ENCODE results near the gene OSBPL5.
A peak's percentile ranks its signal among the peaks of the same experiment; 100 is the strongest.

Gene OSBPL5

GRCh38 chr11:3203221-3204043 lies 38.3 kb upstream of the OSBPL5 start:
- peaks cover 50% of the 10 kb centered on the region for H3K27me3 ChIP-seq (ENCODE audit: insufficient read depth, low read length)
- H3K9me3 ChIP-seq (ENCODE audit: insufficient read depth, low read depth, low read length) = no peaks in the 10 kb centered on the region
- peak overlapping the region; percentile 38; the same call in 1 of the 2 replicates for H3K9ac ChIP-seq (ENCODE audit: low read depth, low read length)
- no peaks in the 10 kb centered on the region for H3K4me1 ChIP-seq (ENCODE audit: insufficient read depth, low read length)
- H3K36me3 ChIP-seq (ENCODE audit: insufficient read depth, low read length) = no peaks in the 10 kb centered on the region
- H3K4me3 ChIP-seq (ENCODE audit: low read length) = peak overlapping the region; percentile 62
- 4% methylated on average over 51 of the region's 51 CpGs for WGBS
- H3K27ac ChIP-seq (ENCODE audit: low read depth, low read length) = no peak overlapping the region

- Histone ChIP-seq H3K27ac (ENCODE audit: low read depth, low read length) (no peak overlapping the region), H3K27me3 (ENCODE audit: insufficient read depth, low read length) (peaks cover 50% of the 10 kb centered on the region), H3K4me1 (ENCODE audit: insufficient read depth, low read length) (no peaks in the 10 kb centered on the region), H3K9ac (ENCODE audit: low read depth, low read length) (peak overlapping the region; percentile 38; the same call in 1 of the 2 replicates), H3K9me3 (ENCODE audit: insufficient read depth, low read depth, low read length) (no peaks in the 10 kb centered on the region), H3K36me3 (ENCODE audit: insufficient read depth, low read length) (no peaks in the 10 kb centered on the region), H3K4me3 (ENCODE audit: low read length) (peak overlapping the region; percentile 62)
- WGBS = 8% methylated on average over 17 of the region's 17 CpGs
These were observed 37.6 kb upstream of the OSBPL5 start for GRCh38 chr11:3202759-3203158.

GRCh38 chr11:3202305-3202704 lies 37.2 kb upstream of the OSBPL5 start:
- no peak overlapping the region for H3K27ac ChIP-seq (ENCODE audit: low read depth, low read length)
- peaks cover 50% of the 10 kb centered on the region for H3K27me3 ChIP-seq (ENCODE audit: insufficient read depth, low read length)
- H3K9ac ChIP-seq (ENCODE audit: low read depth, low read length) = no peak overlapping the region
- H3K36me3 ChIP-seq (ENCODE audit: insufficient read depth, low read length) = no peaks in the 10 kb centered on the region
- H3K9me3 ChIP-seq (ENCODE audit: insufficient read depth, low read depth, low read length) = no peaks in the 10 kb centered on the region
- 85% methylated on average over 7 of the region's 7 CpGs for WGBS
- no peak overlapping the region; the same call in 1 of the 2 replicates for H3K4me3 ChIP-seq (ENCODE audit: low read length)
- H3K4me1 ChIP-seq (ENCODE audit: insufficient read depth, low read length) = no peaks in the 10 kb centered on the region

- no peaks in the 10 kb centered on the region for H3K36me3 ChIP-seq (ENCODE audit: insufficient read depth, low read length)
- H3K4me3 ChIP-seq (ENCODE audit: low read length) = no peak overlapping the region
- H3K9ac ChIP-seq (ENCODE audit: low read depth, low read length) = no peak overlapping the region
- H3K27me3 ChIP-seq (ENCODE audit: insufficient read depth, low read length) = peaks cover 50% of the 10 kb centered on the region
- no peaks in the 10 kb centered on the region for H3K9me3 ChIP-seq (ENCODE audit: insufficient read depth, low read depth, low read length)
- H3K27ac ChIP-seq (ENCODE audit: low read depth, low read length) = no peak overlapping the region
- H3K4me1 ChIP-seq (ENCODE audit: insufficient read depth, low read length) = no peaks in the 10 kb centered on the region
- 82% methylated on average over 17 of the region's 17 CpGs for WGBS
These were observed 36.6 kb upstream of the OSBPL5 start for GRCh38 chr11:3201677-3202181.

GRCh38 chr11:3201112-3201581 lies 36.0 kb upstream of the OSBPL5 start:
- Histone ChIP-seq H3K4me3 (ENCODE audit: low read length) (no peak overlapping the region), H3K9ac (ENCODE audit: low read depth, low read length) (no peak overlapping the region), H3K36me3 (ENCODE audit: insufficient read depth, low read length) (no peaks in the 10 kb centered on the region), H3K27me3 (ENCODE audit: insufficient read depth, low read length) (peaks cover 50% of the 10 kb centered on the region), H3K9me3 (ENCODE audit: insufficient read depth, low read depth, low read length) (no peaks in the 10 kb centered on the region), H3K27ac (ENCODE audit: low read depth, low read length) (no peak overlapping the region), H3K4me1 (ENCODE audit: insufficient read depth, low read length) (no peaks in the 10 kb centered on the region)
- WGBS = 91% methylated on average over 15 of the region's 15 CpGs

GRCh38 chr11:3200388-3201111 lies 35.4 kb upstream of the OSBPL5 start:
- no peaks in the 10 kb centered on the region for H3K9me3 ChIP-seq (ENCODE audit: insufficient read depth, low read depth, low read length)
- H3K4me1 ChIP-seq (ENCODE audit: insufficient read depth, low read length) = no peaks in the 10 kb centered on the region
- no peak overlapping the region for H3K9ac ChIP-seq (ENCODE audit: low read depth, low read length)
- no peak overlapping the region for H3K4me3 ChIP-seq (ENCODE audit: low read length)
- WGBS = 85% methylated on average over 10 of the region's 12 CpGs
- H3K36me3 ChIP-seq (ENCODE audit: insufficient read depth, low read length) = no peaks in the 10 kb centered on the region
- H3K27ac ChIP-seq (ENCODE audit: low read depth, low read length) = no peak overlapping the region
- H3K27me3 ChIP-seq (ENCODE audit: insufficient read depth, low read length) = peaks cover 46% of the 10 kb centered on the region

GRCh38 chr11:3199537-3200295 lies 34.6 kb upstream of the OSBPL5 start:
- no peak overlapping the region for H3K27ac ChIP-seq (ENCODE audit: low read depth, low read length)
- no peaks in the 10 kb centered on the region for H3K4me1 ChIP-seq (ENCODE audit: insufficient read depth, low read length)
- no peak overlapping the region for H3K9ac ChIP-seq (ENCODE audit: low read depth, low read length)
- no peak overlapping the region for H3K4me3 ChIP-seq (ENCODE audit: low read length)
- H3K9me3 ChIP-seq (ENCODE audit: insufficient read depth, low read depth, low read length) = no peaks in the 10 kb centered on the region
- no peaks in the 10 kb centered on the region for H3K36me3 ChIP-seq (ENCODE audit: insufficient read depth, low read length)
- WGBS = 88% methylated on average over 19 of the region's 19 CpGs
- H3K27me3 ChIP-seq (ENCODE audit: insufficient read depth, low read length) = peaks cover 38% of the 10 kb centered on the region

GRCh38 chr11:3198815-3199214 lies 33.7 kb upstream of the OSBPL5 start:
- Histone ChIP-seq H3K9me3 (ENCODE audit: insufficient read depth, low read depth, low read length) (no peaks in the 10 kb centered on the region), H3K27me3 (ENCODE audit: insufficient read depth, low read length) (peaks cover 29% of the 10 kb centered on the region), H3K9ac (ENCODE audit: low read depth, low read length) (no peak overlapping the region), H3K4me1 (ENCODE audit: insufficient read depth, low read length) (no peaks in the 10 kb centered on the region), H3K36me3 (ENCODE audit: insufficient read depth, low read length) (no peaks in the 10 kb centered on the region), H3K4me3 (ENCODE audit: low read length) (no peak overlapping the region), H3K27ac (ENCODE audit: low read depth, low read length) (no peak overlapping the region)
- WGBS = 93% methylated on average over 15 of the region's 15 CpGs

- 81% methylated on average over 8 of the region's 8 CpGs for WGBS
- H3K4me1 ChIP-seq (ENCODE audit: insufficient read depth, low read length) = no peaks in the 10 kb centered on the region
- no peaks in the 10 kb centered on the region for H3K9me3 ChIP-seq (ENCODE audit: insufficient read depth, low read depth, low read length)
- H3K4me3 ChIP-seq (ENCODE audit: low read length) = no peak overlapping the region
- H3K36me3 ChIP-seq (ENCODE audit: insufficient read depth, low read length) = no peaks in the 10 kb centered on the region
- no peak overlapping the region for H3K27ac ChIP-seq (ENCODE audit: low read depth, low read length)
- peaks cover 21% of the 10 kb centered on the region for H3K27me3 ChIP-seq (ENCODE audit: insufficient read depth, low read length)
- H3K9ac ChIP-seq (ENCODE audit: low read depth, low read length) = no peak overlapping the region
These were observed 32.9 kb upstream of the OSBPL5 start for GRCh38 chr11:3197878-3198528.

GRCh38 chr11:3197044-3197695 lies 32.1 kb upstream of the OSBPL5 start:
- Histone ChIP-seq H3K36me3 (ENCODE audit: insufficient read depth, low read length) (no peaks in the 10 kb centered on the region), H3K27me3 (ENCODE audit: insufficient read depth, low read length) (peaks cover 13% of the 10 kb centered on the region), H3K9me3 (ENCODE audit: insufficient read depth, low read depth, low read length) (no peaks in the 10 kb centered on the region), H3K27ac (ENCODE audit: low read depth, low read length) (no peak overlapping the region), H3K4me3 (ENCODE audit: low read length) (no peak overlapping the region), H3K4me1 (ENCODE audit: insufficient read depth, low read length) (no peaks in the 10 kb centered on the region), H3K9ac (ENCODE audit: low read depth, low read length) (no peak overlapping the region)
- WGBS = 89% methylated on average over 11 of the region's 11 CpGs
